Activated CD4-positive, CD25-positive, alpha-beta regulatory T cell treated with anti-CD3 and anti-CD28 coated beads, Interleukin-2, amount 50 U/mL, for 24 hours (primary cell): Measurements from ENCODE around the gene RAF1.
A peak's percentile ranks its signal among the peaks of the same experiment; 100 is the strongest.
"Not testable (repeated sequence)": the region's sequence is repeated elsewhere in the genome, so short reads cannot be mapped to it uniquely, and the experiment has no call there.

ENCODE experiments used
- ATAC-seq, 2 donors: fragments of 150-1000 bp; cut with Tn5 transposase; one replicate each; pipeline ENCODE4 v1.10.0; 2021; ENCODE audit warnings: mild to moderate bottlenecking in 1 of 2, moderate library complexity in 1 of 2

The RAF1 gene

DNA sequence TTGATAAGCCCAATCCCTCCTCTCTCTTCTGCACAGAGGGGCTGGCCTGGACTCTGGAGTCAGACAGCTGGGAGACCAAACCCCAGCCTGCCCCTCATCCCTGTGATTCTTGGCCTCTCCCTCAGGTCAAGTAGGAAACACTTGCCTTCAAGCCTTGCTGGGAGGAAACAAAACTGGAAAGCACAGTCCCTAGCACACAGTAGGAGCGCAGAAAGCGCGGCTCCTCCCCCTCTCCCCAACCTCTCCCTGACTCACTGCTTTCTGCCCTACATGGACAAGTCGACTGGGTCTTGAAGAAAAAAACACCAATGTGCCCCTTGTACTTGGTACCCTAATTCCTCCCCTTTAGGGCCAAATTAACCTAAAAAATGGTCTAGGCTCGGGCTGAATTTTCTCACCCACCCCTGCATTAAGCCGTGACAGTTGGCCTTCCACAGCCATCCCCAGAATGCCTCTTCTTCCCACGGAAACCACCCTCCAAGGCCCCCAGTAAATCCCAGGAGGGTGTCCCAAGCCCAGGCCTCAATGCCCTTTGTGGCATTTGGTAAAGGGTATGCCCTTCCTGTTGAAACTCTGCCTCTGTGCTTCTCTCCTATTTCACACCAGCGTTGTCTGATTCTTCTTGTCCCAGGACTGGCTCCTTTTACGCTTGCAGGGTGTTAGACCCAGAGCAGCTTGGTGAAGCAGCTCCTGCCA, 11.3 kb upstream of the RAF1 start:
- no peak for ATAC-seq

DNA sequence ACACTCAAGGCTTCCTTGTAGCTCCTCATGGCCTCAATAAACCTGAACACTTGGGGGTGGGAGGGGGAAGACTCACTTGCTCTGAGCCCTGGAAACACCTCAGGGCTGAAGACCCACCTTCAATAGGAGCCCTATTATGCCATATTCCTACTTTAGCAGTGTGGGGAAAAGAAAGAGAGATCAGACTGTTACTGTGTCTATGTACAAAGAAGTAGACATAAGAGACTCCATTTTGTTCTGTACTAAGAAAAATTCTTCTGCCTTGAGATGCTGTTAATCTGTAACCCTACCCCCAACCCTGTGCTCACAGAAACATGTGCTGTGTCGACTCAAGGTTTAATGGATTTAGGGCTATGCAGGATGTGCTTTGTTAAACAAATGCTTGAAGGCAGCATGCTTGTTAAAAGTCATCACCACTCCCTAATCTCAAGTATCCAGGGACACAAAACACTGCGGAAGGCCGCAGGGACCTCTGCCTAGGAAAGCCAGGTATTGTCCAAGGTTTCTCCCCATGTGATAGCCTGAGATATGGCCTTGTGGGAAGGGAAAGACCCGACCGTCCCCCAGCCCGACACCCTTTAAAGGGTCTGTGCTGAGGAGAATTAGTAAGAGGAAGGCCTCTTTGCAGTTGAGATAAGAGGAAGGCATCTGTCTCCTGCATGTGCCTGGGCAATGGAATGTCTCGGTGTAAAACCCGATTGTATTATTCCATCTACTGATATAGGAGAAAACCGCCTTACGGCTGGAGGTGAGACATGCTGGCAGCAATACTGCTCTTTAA, 10.2 kb upstream of the RAF1 start:
- not testable (repeated sequence) for ATAC-seq

GRCh38 chr3:12671120-12671450, 7.2 kb upstream of the RAF1 start:
- no peak for ATAC-seq

DNA sequence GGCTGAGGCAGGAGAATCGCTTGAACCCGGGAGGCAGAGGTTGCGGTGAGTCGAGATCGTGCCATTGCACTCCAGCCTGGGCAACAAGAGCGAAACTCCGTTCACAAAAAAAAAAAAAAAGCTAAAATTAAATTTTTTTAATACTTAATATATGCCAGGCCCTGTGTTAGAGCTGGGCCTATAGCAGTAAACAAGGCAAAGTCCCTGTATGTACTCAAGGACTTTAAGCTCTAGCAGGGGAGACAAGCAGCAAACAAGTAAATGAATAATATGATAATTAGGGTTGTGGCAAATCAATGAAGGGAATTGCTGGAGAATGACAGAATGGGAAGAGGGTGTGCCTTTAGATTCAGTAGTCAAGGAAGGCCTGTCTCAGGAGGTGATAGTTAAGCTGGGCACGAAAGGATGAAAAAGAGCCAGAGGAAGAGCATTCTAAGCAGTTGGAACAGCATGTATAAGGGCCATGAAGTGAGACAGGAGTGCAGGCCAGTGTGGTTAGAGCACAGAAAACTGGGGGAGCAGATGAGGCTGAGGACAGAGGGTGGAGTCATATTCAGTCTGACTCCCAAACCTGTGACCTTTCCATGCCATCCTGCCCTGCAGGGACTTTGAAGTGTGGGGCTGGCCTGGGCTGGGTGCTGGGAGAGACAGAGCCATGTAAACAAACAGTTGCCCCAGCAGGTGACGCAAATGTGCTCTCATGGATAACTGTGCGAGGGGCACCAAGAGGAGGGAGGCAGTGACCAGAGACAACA, 6.6 kb upstream of the RAF1 start:
- ATAC-seq, result no peak

DNA sequence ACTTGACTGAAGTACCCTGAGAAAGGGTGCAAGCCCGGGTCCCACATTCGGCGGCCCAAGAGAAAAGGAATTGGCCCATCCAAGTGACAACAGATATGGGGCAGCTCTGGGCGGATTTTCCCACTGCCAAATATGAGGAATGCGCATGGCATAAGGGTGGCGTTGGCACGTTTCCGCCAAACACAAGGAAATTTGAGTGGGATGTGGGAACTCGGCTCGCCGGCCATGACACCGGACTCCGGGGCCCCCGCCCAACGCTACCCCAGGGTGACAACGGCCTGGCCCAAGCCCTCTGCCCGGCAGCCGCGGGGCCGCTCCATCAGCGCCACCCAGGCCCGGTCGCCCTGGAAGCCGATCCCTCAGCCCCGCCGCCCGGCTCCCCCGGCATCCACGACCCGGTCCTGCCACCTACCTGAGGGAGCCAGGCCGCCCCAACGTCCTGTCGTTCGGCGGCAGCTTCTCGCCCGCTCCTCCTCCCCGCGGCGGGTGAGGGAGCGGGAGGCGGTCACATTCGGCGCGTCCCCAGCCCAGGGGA, 449 bp downstream of the RAF1 start:
- peak; percentile 56 to 63 for ATAC-seq

- peak in 1 of 2 donors; percentile 12 for ATAC-seq
Observed at GRCh38 chr3:12662593-12663400, 1.1 kb downstream of the RAF1 start.

GRCh38 chr3:12661926-12662592, 1.9 kb downstream of the RAF1 start:
- no peak for ATAC-seq

GRCh38 chr3:12661375-12661774, 2.5 kb downstream of the RAF1 start:
- not testable (repeated sequence) for ATAC-seq

- ATAC-seq, result no peak
Observed at GRCh38 chr3:12660196-12660595, 3.7 kb downstream of the RAF1 start.

GRCh38 chr3:12659316-12660015, 4.5 kb downstream of the RAF1 start:
- no peak for ATAC-seq

DNA sequence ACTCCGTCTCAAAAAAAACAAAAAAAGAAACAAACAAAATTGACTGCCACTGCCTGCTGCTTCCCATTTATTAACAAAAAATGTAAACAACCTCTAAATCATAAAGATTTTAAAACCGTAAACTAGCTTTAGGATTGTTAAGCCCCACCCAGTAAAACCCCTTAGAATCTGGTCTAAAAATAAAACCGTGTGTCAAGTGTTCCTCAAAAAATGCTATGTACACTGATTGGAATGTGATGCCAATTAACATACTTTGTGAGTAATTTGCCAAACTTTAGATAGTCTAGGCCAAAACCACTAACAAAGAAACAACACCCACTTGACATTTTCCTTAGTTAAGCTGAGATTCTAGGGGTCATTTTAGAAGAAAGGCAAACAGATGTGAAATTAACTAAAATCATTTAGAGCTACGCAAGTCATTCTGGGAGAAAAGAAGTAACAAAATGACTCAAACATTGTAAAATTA, 5.3 kb downstream of the RAF1 start:
- ATAC-seq, result no peak

GRCh38 chr3:12656850-12657249, 7.1 kb downstream of the RAF1 start:
- ATAC-seq, result no peak

- ATAC-seq, result no peak
Observed at GRCh38 chr3:12656193-12656592, 7.7 kb downstream of the RAF1 start.

DNA sequence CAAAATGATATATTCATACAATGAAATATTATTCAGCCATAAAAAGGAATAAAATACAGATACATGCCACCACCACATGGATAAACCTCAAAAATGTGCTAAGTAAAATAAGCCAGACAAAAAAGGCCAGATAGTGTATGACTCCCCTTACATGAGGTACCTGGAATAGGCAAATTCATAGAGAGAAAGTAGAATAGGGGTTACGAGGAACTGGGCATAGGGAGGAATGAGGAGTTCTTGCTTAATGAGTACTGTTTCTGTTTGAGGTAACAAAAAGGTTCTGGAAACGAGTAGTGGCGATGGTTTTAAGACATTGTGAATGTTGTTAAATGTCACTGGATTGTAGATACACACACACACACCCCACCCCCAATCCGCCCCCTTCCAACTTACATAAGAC, 8.2 kb downstream of the RAF1 start:
- ATAC-seq, result no peak

- ATAC-seq, result no peak
Observed at GRCh38 chr3:12653747-12654146, 10.2 kb downstream of the RAF1 start.

DNA sequence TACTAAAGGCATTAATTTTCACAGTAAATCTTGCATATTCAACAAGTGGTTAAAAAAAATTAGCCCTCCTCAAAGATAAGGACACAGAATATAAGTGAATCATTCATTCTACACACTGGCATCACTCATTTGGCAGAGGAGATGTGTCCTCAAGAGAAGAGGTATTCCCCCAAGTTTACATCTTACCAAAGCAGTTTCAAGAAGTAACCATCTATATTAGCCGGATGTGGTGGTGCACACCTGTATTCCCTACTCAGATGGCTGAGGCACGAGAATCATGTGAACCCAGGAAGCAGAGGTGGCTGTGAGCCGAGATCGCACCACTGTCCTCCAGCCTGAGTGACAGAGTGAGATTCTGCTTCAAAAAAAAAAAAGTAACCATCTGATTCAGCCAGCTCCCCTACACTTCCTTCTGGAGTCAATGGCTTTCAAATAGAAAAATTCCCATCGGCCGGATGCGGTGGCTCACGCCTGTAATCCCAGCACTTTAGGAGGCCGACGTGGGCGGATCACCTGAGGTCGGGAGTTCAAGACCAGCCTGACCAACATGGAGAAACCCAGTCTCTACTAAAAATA, 15.4 kb downstream of the RAF1 start:
- ATAC-seq, result peak in 1 of 2 donors; percentile 28

DNA sequence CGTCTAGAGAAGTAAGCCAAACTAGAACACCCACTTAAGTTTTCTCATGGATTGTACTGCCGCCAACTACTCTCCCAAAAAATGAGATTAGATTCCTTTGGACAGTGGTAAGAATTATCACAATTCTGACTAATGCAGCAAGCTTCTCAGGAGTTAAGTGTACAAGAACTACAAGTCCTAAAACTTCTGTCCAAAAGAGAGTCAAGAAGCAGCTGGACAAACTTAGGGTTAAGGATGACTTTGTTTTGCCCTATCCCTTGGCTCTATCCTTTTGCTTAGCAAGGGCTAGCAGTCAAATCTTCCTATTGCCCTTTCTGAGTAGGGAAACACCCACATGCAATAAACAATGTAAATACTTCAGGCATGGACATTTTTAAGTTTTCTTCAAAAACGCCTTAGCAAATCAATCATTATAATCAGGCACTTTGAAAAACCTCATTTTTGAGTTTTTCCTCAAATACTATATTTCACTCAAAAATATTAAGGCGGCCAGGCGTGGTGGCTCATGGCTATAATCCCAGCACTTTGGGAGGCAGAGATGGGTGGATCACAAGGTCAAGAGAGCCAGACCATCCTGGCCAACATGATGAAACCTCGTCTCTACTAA, 19.5 kb downstream of the RAF1 start:
- no peak for ATAC-seq

DNA sequence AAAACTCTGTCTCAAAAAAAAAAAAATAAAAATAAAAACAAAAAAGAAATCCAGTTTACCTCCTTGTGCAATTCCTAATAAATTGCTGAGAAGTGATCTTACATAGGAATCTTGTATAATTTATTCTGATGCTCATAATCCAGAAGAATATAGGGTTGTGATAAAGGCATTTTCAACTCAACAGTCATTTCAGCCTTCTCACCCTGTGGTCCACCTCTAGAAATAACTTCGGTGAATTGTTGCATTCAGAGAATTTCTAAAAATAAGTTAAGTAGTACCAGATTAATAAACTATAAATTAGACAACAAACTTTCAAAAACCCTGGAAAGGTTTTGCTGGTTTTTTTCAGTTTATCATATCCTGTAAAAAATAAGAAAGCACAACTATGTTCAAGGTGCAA, 20.2 kb downstream of the RAF1 start:
- ATAC-seq, result no peak

- no peak for ATAC-seq
Observed at GRCh38 chr3:12643010-12643380, 20.9 kb downstream of the RAF1 start.

DNA sequence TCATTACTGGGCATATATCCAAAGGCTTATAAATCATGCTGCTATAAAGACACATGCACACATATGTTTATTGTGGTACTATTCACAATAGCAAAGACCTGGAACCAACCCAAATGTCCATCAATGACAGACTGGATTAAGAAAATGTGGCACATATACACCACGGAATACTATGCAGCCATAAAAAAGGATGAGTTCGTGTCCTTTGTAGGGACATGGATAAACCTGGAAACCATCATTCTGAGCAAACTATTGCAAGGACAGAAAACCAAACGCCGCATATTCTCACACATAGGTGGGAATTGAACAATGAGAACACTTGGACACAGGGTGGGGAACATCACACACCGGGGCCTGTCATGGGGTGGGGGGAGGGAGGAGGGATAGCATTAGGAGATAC, 23.1 kb downstream of the RAF1 start:
- ATAC-seq, result not testable (repeated sequence)
